ENCODE measurements around the gene PPP1R2B. TPM values are rescaled to one million over a fixed set of nuclear protein-coding genes. Genes with fewer than 3 reads are reported as not detected.

PPP1R2B gene
- total RNA-seq, 1 donor from 2014 or later: not detected

GRCh38 chr5:156871212-156871611 lies 21.1 kb downstream of the PPP1R2B start:
- intact Hi-C loops (cut with DNase I): no loop called here
- H3K9me3 ChIP-seq: no peaks in the 10 kb centered on the region
- DNase-seq (no peak), ATAC-seq (no peak)
- no peaks in the 10 kb centered on the region for H3K27me3 ChIP-seq
- no peak overlapping the region for H3K27ac ChIP-seq
- H3K4me1 ChIP-seq: no peaks in the 10 kb centered on the region
- no peak overlapping the region for H3K4me3 ChIP-seq
- TF ChIP-seq CTCF (IDR thresholded peaks at IDR 0.05): no peak
- no peaks in the 10 kb centered on the region for H3K36me3 ChIP-seq

- Histone ChIP-seq H3K4me3 (no peak overlapping the region), H3K36me3 (no peaks in the 10 kb centered on the region), H3K4me1 (no peaks in the 10 kb centered on the region), H3K9me3 (no peaks in the 10 kb centered on the region), H3K27me3 (no peaks in the 10 kb centered on the region), H3K27ac (no peak overlapping the region)
- DNase-seq: no peak
- intact Hi-C loops (cut with DNase I): no loop called here
- TF ChIP-seq CTCF (IDR thresholded peaks at IDR 0.05): no peak
- no peak for ATAC-seq
These were observed 29.7 kb downstream of the PPP1R2B start for GRCh38 chr5:156879665-156880285.

GRCh38 chr5:156883316-156883875 lies 33.3 kb downstream of the PPP1R2B start:
- Histone ChIP-seq H3K27me3 (no peaks in the 10 kb centered on the region), H3K27ac (no peak overlapping the region), H3K4me1 (no peaks in the 10 kb centered on the region), H3K36me3 (no peaks in the 10 kb centered on the region), H3K4me3 (no peak overlapping the region), H3K9me3 (no peaks in the 10 kb centered on the region)
- no peak for TF ChIP-seq CTCF (IDR thresholded peaks at IDR 0.05)
- ATAC-seq (no peak), DNase-seq (no peak)
- intact Hi-C loops (cut with DNase I): no loop called here

- intact Hi-C loops (cut with DNase I): no loop called here
- Histone ChIP-seq H3K27ac (no peak overlapping the region), H3K9me3 (no peaks in the 10 kb centered on the region), H3K4me3 (no peak overlapping the region), H3K27me3 (no peaks in the 10 kb centered on the region), H3K36me3 (no peaks in the 10 kb centered on the region), H3K4me1 (no peaks in the 10 kb centered on the region)
- ATAC-seq (no peak), DNase-seq (no peak)
- TF ChIP-seq CTCF (IDR thresholded peaks at IDR 0.05): no peak
These were observed 38.4 kb downstream of the PPP1R2B start for GRCh38 chr5:156888520-156888919.

GRCh38 chr5:156892223-156892622 lies 42.1 kb downstream of the PPP1R2B start:
- intact Hi-C loops (cut with DNase I): no loop called here
- ATAC-seq (no peak), DNase-seq (no peak)
- H3K36me3 ChIP-seq: no peaks in the 10 kb centered on the region
- H3K27ac ChIP-seq: no peak overlapping the region
- no peaks in the 10 kb centered on the region for H3K27me3 ChIP-seq
- no peak for TF ChIP-seq CTCF (IDR thresholded peaks at IDR 0.05)
- no peaks in the 10 kb centered on the region for H3K9me3 ChIP-seq
- no peaks in the 10 kb centered on the region for H3K4me1 ChIP-seq
- no peak overlapping the region for H3K4me3 ChIP-seq
